Brain microvascular endothelial cell (primary cell): ENCODE data around the gene ACTL6A.

ENCODE experiments used
- DNase-seq: peaks from one replicate; pipeline ENCODE4 v3.0.0-alpha.2; 2020
- H3K27ac ChIP-seq: fragments of 250-450 bp; sonication (Bioruptor Pico); 2 replicates; pipeline ENCODE4 v1.5.1; 2020; ENCODE audit warnings: mild to moderate bottlenecking, moderate library complexity
- H3K27me3 ChIP-seq: fragments of 250-450 bp; sonication (Bioruptor Pico); replicated peaks from 2 replicates; pipeline ENCODE4 v1.5.1; 2020; ENCODE audit warnings: mild to moderate bottlenecking
- H3K36me3 ChIP-seq: fragments of 250-450 bp; sonication (Bioruptor Pico); replicated peaks from 2 replicates; pipeline ENCODE4 v1.5.1; 2020; ENCODE audit warnings: mild to moderate bottlenecking
- H3K4me3 ChIP-seq: 2 replicates; pipeline ENCODE4 v1.5.1; 2011; ENCODE audit warnings: low read depth, mild to moderate bottlenecking, control low read depth, low read length, moderate library complexity
- in situ Hi-C: cut with HindIII; loops from 2 replicates; pipeline ENCODE4 v1.10.0; 2017; ENCODE audit warnings: low sequenced_read_pairs, low pct_ligation_motif_present
- TF ChIP-seq, protein P1 (sequence below): IDR thresholded peaks from 2 replicates; pipeline ENCODE4 v1.5.1; 2011; ENCODE audit warnings: low read depth, mild to moderate bottlenecking, moderate library complexity, low read length, control low read depth, inconsistent platforms; ENCODE audit errors: missing control alignments

ACTL6A gene

DNA sequence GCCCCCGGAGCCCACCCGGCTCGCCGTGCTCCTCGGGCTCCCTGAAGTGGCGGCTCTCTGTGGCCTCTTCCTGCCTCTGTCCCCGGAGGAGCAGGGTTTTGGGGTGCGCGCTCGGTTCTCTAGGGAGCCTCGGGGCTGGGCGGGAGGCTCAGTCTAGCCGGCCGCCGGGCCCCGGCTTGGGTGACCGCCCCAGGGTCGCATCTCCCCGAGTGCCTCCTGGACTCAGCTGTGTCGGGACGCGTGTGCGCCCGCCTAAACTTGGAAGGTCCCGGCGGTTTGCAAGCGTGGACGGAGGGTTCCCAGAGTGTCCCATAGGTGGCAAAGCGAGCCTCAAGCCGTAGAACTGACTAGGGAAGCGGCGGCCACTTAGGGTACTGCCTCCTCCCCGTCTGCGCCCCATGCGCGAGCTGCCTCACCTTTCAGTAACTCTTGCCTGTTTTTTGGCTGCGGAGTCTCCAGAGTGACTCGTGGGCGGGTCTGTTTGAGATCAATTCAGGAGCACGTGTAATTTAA lies 601 bp downstream of the ACTL6A start:
- in situ Hi-C loops, result no loop called here
- peak overlapping the region; percentile 96 for H3K4me3 ChIP-seq
- no peaks in the 10 kb centered on the region for H3K27me3 ChIP-seq
- H3K27ac ChIP-seq, result no peak overlapping the region
- TF ChIP-seq, protein P1, sequence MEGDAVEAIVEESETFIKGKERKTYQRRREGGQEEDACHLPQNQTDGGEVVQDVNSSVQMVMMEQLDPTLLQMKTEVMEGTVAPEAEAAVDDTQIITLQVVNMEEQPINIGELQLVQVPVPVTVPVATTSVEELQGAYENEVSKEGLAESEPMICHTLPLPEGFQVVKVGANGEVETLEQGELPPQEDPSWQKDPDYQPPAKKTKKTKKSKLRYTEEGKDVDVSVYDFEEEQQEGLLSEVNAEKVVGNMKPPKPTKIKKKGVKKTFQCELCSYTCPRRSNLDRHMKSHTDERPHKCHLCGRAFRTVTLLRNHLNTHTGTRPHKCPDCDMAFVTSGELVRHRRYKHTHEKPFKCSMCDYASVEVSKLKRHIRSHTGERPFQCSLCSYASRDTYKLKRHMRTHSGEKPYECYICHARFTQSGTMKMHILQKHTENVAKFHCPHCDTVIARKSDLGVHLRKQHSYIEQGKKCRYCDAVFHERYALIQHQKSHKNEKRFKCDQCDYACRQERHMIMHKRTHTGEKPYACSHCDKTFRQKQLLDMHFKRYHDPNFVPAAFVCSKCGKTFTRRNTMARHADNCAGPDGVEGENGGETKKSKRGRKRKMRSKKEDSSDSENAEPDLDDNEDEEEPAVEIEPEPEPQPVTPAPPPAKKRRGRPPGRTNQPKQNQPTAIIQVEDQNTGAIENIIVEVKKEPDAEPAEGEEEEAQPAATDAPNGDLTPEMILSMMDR, result peak; percentile 74
- H3K36me3 ChIP-seq, result no peaks in the 10 kb centered on the region
- peak; percentile 80 for DNase-seq

DNA sequence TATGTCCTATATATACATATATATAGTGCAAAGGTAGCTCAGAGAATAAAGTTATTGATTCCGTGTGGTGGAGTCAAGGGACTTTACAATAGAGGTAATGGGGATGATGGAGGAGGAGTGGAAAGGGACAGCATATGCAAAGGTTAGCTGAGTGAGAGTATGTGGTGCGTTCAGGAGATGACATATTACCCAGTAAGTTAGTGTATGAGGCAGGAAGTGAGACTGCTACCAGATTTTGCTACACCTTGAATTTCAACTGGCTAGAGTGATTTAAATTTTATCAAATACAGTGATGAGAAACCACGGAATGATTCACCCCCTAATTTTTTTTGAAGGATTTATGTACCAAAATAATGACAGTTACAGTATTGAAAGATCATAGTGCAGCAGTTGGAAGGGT lies 2.8 kb downstream of the ACTL6A start:
- peaks cover 7% of the 10 kb centered on the region for H3K36me3 ChIP-seq
- no peaks in the 10 kb centered on the region for H3K27me3 ChIP-seq
- no peak overlapping the region for H3K4me3 ChIP-seq
- in situ Hi-C loops, result no loop called here
- no peak for DNase-seq
- H3K27ac ChIP-seq, result no peak overlapping the region
- TF ChIP-seq, protein P1, result no peak

DNA sequence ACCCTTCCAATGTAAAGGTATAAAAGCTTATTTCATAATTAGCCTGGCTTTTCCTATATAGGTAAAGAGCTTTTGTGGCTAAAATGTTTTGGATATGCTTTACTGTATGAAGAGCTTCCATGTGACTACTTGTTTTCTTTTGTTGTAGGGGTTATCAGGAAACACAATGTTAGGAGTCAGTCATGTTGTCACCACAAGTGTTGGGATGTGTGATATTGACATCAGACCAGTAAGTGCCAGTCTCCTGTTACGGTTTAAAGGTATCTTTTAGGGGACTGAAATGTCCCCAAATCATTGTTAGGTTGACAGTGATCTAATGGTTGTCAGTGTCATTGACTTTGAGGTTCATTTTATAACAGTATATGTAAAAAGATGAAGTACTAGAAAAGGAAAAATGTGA lies 18.3 kb downstream of the ACTL6A start:
- Histone ChIP-seq H3K4me3 (no peak overlapping the region), H3K27ac (no peak overlapping the region), H3K27me3 (no peaks in the 10 kb centered on the region), H3K36me3 (peaks cover 23% of the 10 kb centered on the region)
- TF ChIP-seq, protein P1, result no peak
- no peak for DNase-seq
- in situ Hi-C loops, result no loop called here

DNA sequence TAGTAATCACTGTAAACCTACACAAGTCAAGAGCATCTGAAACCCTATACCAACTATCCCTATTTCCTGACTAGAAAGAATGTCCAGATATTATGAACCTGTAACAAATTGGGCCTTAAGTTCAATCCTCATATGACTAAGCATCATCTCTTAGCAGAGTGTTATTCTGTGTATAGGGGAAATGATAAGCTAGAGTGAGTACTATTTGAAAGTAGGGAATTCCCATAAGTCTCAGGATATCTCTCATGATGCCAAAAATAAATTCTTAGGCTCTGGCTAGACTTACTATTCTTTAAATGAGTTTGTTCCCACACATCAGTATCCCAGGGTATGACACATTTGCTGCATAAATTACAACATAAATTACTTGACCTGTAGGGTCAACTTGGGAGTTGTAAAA lies 26.4 kb downstream of the ACTL6A start:
- Histone ChIP-seq H3K27ac (peak overlapping the region; percentile 73), H3K36me3 (peaks cover 42% of the 10 kb centered on the region), H3K27me3 (no peaks in the 10 kb centered on the region), H3K4me3 (no peak overlapping the region)
- TF ChIP-seq, protein P1, result no peak
- DNase-seq, result no peak
- in situ Hi-C loops, result no loop called here

DNA sequence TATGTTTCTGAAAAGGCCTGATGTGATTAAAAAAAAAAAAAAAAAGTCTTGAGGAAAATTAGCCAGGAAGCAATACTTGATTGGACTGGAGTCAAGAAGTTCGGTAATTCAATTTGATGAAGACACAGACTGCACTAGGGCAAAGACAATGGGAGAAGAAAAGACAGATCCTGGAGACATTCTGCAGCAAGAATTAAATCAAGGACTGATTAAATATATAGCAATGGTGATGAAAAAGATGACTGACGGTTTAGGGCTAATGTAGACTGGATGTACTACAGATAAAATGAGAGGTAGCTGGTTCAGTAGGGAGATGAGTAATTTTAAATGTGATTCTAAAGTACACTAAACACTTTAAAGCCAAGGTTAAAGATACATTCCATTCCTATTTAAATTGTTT lies 27.9 kb downstream of the ACTL6A start:
- DNase-seq, result no peak
- Histone ChIP-seq H3K27ac (peak overlapping the region; percentile 23), H3K27me3 (no peaks in the 10 kb centered on the region), H3K36me3 (peaks cover 45% of the 10 kb centered on the region), H3K4me3 (no peak overlapping the region)
- in situ Hi-C loops, result no loop called here
- TF ChIP-seq, protein P1, result no peak

DNA sequence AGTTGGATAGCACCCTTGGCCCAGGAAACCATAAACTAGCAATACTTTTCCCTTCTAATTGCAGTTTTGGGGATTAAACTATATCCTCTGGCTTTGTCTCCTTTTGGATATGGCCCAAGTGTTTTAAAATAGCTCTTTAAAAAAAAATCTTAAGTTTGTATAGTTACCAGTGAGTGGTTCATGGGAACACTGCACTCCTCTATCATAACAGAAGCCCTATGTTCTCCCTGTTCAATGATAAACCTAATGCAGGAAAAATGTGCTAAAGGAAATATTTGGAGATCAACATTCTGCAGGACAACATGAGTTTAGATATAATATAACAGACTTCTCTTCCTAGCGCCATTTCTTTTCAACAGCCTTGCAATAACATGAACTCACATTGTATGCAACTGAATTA lies 28.6 kb downstream of the ACTL6A start:
- no peaks in the 10 kb centered on the region for H3K27me3 ChIP-seq
- H3K4me3 ChIP-seq, result no peak overlapping the region
- peak; percentile 8 for DNase-seq
- TF ChIP-seq, protein P1, result no peak
- peak overlapping the region; percentile 23 for H3K27ac ChIP-seq
- H3K36me3 ChIP-seq, result peaks cover 48% of the 10 kb centered on the region
- in situ Hi-C loops, result no loop called here
